ENCODE measurements around the gene FOXRED2. TPM values are rescaled to one million over a fixed set of nuclear protein-coding genes. Genes with fewer than 3 reads are reported as not detected.

The FOXRED2 gene
- total RNA-seq, 1 experiment from 2014 or later, result 19.9 TPM

DNA sequence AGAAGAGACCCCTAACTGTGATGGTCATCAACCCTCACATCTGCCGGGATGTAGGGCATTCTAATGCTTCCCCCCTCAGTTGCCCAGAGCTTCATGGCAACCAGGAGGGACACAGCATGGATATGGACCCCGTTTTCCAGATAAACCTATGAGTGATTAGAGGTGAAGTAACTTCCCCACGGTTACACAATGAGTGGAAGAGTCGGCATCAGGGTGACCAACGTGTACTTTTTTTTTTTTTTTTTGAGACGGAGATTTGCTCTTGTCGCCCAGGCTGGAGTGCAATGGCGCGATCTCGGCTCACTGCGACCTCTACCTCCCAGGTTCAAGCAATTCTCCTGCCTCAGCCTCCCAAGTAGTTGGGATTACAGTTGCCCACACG lies 50.4 kb downstream of the FOXRED2 start:
- H3K27ac ChIP-seq (ENCODE audit: low read depth, low read length), result no peak overlapping the region
- no peak overlapping the region for H3K9ac ChIP-seq (ENCODE audit: low read length)
- ChIA-PET RAD21 (ENCODE audit: low non-redundant PET in 1 of 2, low total read pairs in 2 of 2, uncharacterized antibody in 2 of 2, unreplicated experiment in 2 of 2) (no interaction called here), POLR2A (no interaction called here), CTCF (no interaction called here)
- no peak overlapping the region for H3K4me3 ChIP-seq (replicated peaks in 1 of 2; ENCODE audit: low read depth in 1 of 2, low read length in 2 of 2)
- ATAC-seq (no peak), DNase-seq (ENCODE audit: low read depth, low spot score) (no peak)
- no peaks in the 10 kb centered on the region for H4K20me1 ChIP-seq (ENCODE audit: insufficient read depth)
- H2AFZ ChIP-seq (ENCODE audit: low read depth, low read length, poor library complexity, severe bottlenecking), result no peak overlapping the region
- peaks cover 25 to 50% of the 10 kb centered on the region in 2 experiments for H3K4me1 ChIP-seq (ENCODE audit: control insufficient read depth in 1 of 2, insufficient read depth in 2 of 2, low read length in 2 of 2)
- intact Hi-C loops (cut with micrococcal nuclease), result no loop called here
- no TSS peak for BruUV-seq (replicated peaks)
- no peaks in the 10 kb centered on the region for H3K79me2 ChIP-seq (ENCODE audit: insufficient read depth, low read length)
- no peak overlapping the region for H3K4me2 ChIP-seq (ENCODE audit: low read length)
- H3K27me3 ChIP-seq (ENCODE audit: insufficient read depth, low read length), result no peaks in the 10 kb centered on the region
- H3K36me3 ChIP-seq (ENCODE audit: control insufficient read depth in 1 of 2, insufficient read depth in 2 of 2, low read length in 2 of 2), result no peaks in the 10 kb centered on the region
- no peak for TF ChIP-seq SRF (IDR thresholded peaks at IDR 0.05; ENCODE audit: low read depth)
- TF ChIP-seq ELF1 (IDR thresholded peaks at IDR 0.05; ENCODE audit: borderline replicate concordance, low read depth), result no peak
- no peak for TF ChIP-seq TCF7L2 (IDR thresholded peaks at IDR 0.05; ENCODE audit: borderline replicate concordance, extremely low read depth, insufficient read depth, insufficient read length)
- TF ChIP-seq, protein P1, sequence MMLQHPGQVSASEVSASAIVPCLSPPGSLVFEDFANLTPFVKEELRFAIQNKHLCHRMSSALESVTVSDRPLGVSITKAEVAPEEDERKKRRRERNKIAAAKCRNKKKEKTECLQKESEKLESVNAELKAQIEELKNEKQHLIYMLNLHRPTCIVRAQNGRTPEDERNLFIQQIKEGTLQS (IDR thresholded peaks at IDR 0.05), result no peak
- TF ChIP-seq CEBPB (IDR thresholded peaks at IDR 0.05; ENCODE audit: low read depth), result no peak
- TF ChIP-seq EZH2 (IDR thresholded peaks at IDR 0.05), result no peak
- TF ChIP-seq RAD21 (IDR thresholded peaks at IDR 0.05; ENCODE audit: low read depth), result no peak
- TF ChIP-seq SP1 (IDR thresholded peaks at IDR 0.05; ENCODE audit: low read depth), result no peak
- TF ChIP-seq JUND (IDR thresholded peaks at IDR 0.05), result no peak
- no peak for TF ChIP-seq EZH2phosphoT487 (IDR thresholded peaks at IDR 0.05; ENCODE audit: borderline replicate concordance)
- TF ChIP-seq ZFX (IDR thresholded peaks at IDR 0.05), result no peak
- TF ChIP-seq SIN3A (IDR thresholded peaks at IDR 0.05; ENCODE audit: low read depth), result no peak
- no peak for TF ChIP-seq FOSL1 (IDR thresholded peaks at IDR 0.05; ENCODE audit: low read depth)
- no peaks in the 10 kb centered on the region for H3K9me3 ChIP-seq (ENCODE audit: control insufficient read depth in 1 of 2, insufficient read depth in 1 of 2, low read depth in 1 of 2, low read length in 2 of 2)
- no peaks in the 10 kb centered on the region for H3K9me2 ChIP-seq (ENCODE audit: insufficient read depth)
